ENCODE data around the gene PRKCB.

DNA sequence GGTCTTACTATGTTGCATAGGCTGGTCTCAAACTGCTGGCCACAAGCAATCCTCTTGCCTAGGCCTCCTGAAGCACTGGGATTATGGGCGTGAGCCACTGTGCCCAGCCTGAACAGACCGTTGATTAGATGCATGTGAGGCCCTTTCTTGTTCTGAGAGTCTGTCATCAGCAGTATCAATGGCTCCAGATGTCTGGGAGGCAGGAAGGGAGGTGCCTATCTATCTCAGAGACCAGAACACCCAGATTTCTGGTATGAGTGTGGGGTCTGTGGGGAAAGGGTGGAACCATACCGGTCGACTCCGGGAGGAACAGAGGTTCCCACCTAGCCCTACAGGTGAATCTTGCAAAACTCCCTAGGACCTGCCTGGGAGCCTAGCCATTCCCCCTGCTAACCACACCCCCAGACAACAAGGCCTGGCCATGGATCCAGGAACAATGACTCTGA lies 71.7 kb downstream of the PRKCB start:
- TF ChIP-seq PHF8 (IDR thresholded peaks at IDR 0.05; ENCODE audit: borderline replicate concordance, low read depth) (no peak), HDAC2 (IDR thresholded peaks at IDR 0.05) (no peak)
- TF ChIP-seq, protein P1, sequence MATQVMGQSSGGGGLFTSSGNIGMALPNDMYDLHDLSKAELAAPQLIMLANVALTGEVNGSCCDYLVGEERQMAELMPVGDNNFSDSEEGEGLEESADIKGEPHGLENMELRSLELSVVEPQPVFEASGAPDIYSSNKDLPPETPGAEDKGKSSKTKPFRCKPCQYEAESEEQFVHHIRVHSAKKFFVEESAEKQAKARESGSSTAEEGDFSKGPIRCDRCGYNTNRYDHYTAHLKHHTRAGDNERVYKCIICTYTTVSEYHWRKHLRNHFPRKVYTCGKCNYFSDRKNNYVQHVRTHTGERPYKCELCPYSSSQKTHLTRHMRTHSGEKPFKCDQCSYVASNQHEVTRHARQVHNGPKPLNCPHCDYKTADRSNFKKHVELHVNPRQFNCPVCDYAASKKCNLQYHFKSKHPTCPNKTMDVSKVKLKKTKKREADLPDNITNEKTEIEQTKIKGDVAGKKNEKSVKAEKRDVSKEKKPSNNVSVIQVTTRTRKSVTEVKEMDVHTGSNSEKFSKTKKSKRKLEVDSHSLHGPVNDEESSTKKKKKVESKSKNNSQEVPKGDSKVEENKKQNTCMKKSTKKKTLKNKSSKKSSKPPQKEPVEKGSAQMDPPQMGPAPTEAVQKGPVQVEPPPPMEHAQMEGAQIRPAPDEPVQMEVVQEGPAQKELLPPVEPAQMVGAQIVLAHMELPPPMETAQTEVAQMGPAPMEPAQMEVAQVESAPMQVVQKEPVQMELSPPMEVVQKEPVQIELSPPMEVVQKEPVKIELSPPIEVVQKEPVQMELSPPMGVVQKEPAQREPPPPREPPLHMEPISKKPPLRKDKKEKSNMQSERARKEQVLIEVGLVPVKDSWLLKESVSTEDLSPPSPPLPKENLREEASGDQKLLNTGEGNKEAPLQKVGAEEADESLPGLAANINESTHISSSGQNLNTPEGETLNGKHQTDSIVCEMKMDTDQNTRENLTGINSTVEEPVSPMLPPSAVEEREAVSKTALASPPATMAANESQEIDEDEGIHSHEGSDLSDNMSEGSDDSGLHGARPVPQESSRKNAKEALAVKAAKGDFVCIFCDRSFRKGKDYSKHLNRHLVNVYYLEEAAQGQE (IDR thresholded peaks at IDR 0.05), result no peak

All from A549 (cell line).